ENCODE measurements around the gene CNOT1. TPM values are rescaled to one million over a fixed set of nuclear protein-coding genes. Genes with fewer than 3 reads are reported as not detected.

CNOT1 gene
- total RNA-seq, 1 experiment from 2014 or later, result 328 TPM

- no peaks in the 10 kb centered on the region for H3K36me3 Mint-ChIP-seq (ENCODE audit: insufficient read depth in 1 of 3, low read depth in 3 of 3)
- no peak overlapping the region for H3K27ac ChIP-seq (ENCODE audit: insufficient read length, low read depth, low read length)
- no peak overlapping the region for H2BK20ac ChIP-seq (ENCODE audit: low read depth, low read length, poor library complexity, severe bottlenecking)
- H3K23ac ChIP-seq (ENCODE audit: insufficient read length, low read depth, low read length), result no peak overlapping the region
- H3K9me3 Mint-ChIP-seq, result no peaks in the 10 kb centered on the region
- no peak overlapping the region for H4K5ac ChIP-seq (ENCODE audit: insufficient read length, low read depth, low read length)
- no peak overlapping the region for H4K8ac ChIP-seq (replicated peaks; ENCODE audit: insufficient read length, low read depth, low read length)
- no peak overlapping the region for H3K18ac ChIP-seq (ENCODE audit: insufficient read length, low read depth, low read length)
- H3K23me2 ChIP-seq (ENCODE audit: insufficient read length, low read depth, low read length, poor library complexity, severe bottlenecking), result no peaks in the 10 kb centered on the region
- H3K14ac ChIP-seq (ENCODE audit: insufficient read depth, low read length), result no peak overlapping the region
- peaks cover 10% of the 10 kb centered on the region for H3K27me3 Mint-ChIP-seq (ENCODE audit: low read depth)
- H3K56ac ChIP-seq (ENCODE audit: insufficient read length, low read depth, low read length), result no peak overlapping the region
- H4K91ac ChIP-seq (ENCODE audit: insufficient read length, low read depth, low read length), result no peak overlapping the region
- no peak overlapping the region for H2BK5ac ChIP-seq (ENCODE audit: insufficient read length, low read length)
- no peaks in the 10 kb centered on the region for H3K4me1 ChIP-seq (ENCODE audit: insufficient read depth, low read length)
- H3K4me3 Mint-ChIP-seq, result no peak overlapping the region
- DNase-seq, result no peak
- H4K20me1 ChIP-seq (ENCODE audit: control insufficient read depth, insufficient read depth, insufficient read length), result no peaks in the 10 kb centered on the region
- no peak overlapping the region for H3K27ac Mint-ChIP-seq
- H2AK5ac ChIP-seq (ENCODE audit: insufficient read length, low read length), result no peak overlapping the region
- peaks cover 9 to 19% of the 10 kb centered on the region in 2 experiments; a peak in 3 of 4 replicates for H3K4me1 Mint-ChIP-seq
- H3T11ph ChIP-seq (ENCODE audit: low read length), result no peak overlapping the region
- no peak overlapping the region for H3K9ac ChIP-seq (ENCODE audit: extremely low read depth, insufficient read length, low read length)
- H2BK15ac ChIP-seq (ENCODE audit: low read depth, low read length), result no peak overlapping the region
- H3K79me1 ChIP-seq (ENCODE audit: insufficient read depth, low read depth, low read length, poor library complexity, severe bottlenecking), result no peaks in the 10 kb centered on the region
- H3K79me2 ChIP-seq (ENCODE audit: insufficient read depth, low read length), result no peaks in the 10 kb centered on the region
- no peak for TF ChIP-seq CTCF (conservative IDR thresholded peaks at IDR 0.05)
- WGBS (ENCODE audit: extremely low coverage, insufficient read length, low lambda C conversion rate), result no CpG with 5 or more reads among the region's 3 CpGs
- no peak overlapping the region for H3K4me2 ChIP-seq (ENCODE audit: insufficient read depth, insufficient read length, low read length)
- H2BK120ac ChIP-seq (ENCODE audit: low read depth, low read length, poor library complexity, severe bottlenecking), result no peak overlapping the region
- no peak overlapping the region for H2AFZ ChIP-seq (ENCODE audit: low read length)
- no peak overlapping the region for H2BK12ac ChIP-seq (ENCODE audit: insufficient read length, low read depth, low read length)
- H3K27me3 ChIP-seq (ENCODE audit: insufficient read depth, low read length), result no peaks in the 10 kb centered on the region; the same call in 1 of the 2 replicates
- no peak overlapping the region for H3K4ac ChIP-seq (ENCODE audit: low read depth, low read length)
- H3K9me3 ChIP-seq (ENCODE audit: control insufficient read depth, low read depth, low read length), result no peaks in the 10 kb centered on the region
Observed at GRCh38 chr16:58649707-58650106, 20.1 kb upstream of the CNOT1 start.

All from H9 (cell line).